Measurements from ENCODE around the gene WBP2NL. TPM values are rescaled to one million over a fixed set of nuclear protein-coding genes. Genes with fewer than 3 reads are reported as not detected.
"Not testable (repeated sequence)": the region's sequence is repeated elsewhere in the genome, so short reads cannot be mapped to it uniquely, and the experiment has no call there.

The WBP2NL gene, protein sequence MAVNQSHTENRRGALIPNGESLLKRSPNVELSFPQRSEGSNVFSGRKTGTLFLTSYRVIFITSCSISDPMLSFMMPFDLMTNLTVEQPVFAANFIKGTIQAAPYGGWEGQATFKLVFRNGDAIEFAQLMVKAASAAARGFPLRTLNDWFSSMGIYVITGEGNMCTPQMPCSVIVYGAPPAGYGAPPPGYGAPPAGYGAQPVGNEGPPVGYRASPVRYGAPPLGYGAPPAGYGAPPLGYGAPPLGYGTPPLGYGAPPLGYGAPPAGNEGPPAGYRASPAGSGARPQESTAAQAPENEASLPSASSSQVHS
- 0.61 TPM for total RNA-seq
- long read RNA-seq, partial matches to known transcripts, result 0 of 2 reads
- long read RNA-seq, other reads (novel, unspliced or antisense), result 2 of 2 reads

DNA sequence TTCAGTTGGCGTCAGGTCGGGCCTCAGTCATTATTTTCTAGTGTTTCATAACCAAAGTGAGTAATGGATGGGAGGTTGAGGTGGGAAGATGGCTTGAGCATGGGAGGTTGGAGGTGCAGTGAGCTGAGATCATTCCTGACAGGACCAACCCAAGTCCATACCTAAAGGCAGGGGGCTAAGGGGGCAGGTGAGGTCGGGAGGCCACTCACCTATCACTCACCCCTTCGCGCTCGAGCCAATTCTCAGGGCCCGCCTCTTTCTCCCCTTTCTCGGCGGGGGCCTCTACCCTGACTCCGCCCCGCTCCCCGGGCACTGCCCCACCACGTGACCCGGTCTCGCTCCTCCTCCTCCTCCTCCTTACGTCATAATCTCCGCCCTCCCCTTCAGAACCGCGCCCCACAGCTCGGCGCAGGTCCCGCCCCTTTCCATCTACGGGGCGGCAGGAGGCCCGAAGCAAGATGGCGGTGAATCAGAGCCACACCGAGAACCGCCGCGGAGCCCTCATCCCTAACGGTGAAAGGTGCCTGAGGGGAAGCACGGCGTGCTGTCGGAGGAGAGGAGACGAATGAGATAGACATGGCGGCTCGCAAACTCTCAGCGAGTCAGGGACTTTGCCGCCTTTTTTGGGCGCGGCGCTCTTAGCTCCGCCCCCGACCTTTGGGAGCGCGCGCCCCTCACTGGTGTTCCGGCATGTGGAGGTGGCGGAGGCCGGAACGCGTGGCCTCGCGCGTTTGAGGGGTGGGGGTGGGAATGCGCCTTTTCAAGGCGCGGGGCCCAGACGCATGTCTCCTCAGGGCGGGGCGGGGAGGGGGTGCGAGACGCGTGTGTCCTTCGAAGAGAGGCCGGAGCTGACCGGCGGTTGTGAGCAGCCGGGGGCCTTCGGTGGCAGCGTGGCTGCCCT, at the start of gene WBP2NL:
TSS of gene WBP2NL (plus strand) at position 428 of the 901 bp plus-strand sequence. CDS start at position 459, 31 bp downstream.
- DNase-seq (ENCODE audit: low spot score), result peak; percentile 93

DNA sequence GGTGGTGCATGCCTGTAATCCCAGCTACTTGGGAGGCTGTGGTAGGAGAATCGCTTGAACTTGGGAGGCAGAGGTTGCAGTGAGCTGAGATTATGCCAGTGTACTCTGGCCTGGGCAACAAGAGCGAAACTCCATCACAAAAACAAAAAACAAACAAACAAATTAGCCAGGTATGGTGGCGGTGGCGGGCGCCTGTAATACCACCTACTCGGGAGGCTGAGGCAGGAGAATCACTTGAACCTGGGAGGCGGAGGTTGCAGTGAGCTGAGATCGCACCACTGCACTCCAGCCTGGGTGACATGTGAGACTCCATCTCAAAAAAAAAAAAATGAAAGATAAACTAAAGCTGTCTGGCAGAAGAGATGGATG, 49.7 kb upstream of the WBP2NL start:
- DNase-seq (ENCODE audit: low spot score), result not testable (repeated sequence)

DNA sequence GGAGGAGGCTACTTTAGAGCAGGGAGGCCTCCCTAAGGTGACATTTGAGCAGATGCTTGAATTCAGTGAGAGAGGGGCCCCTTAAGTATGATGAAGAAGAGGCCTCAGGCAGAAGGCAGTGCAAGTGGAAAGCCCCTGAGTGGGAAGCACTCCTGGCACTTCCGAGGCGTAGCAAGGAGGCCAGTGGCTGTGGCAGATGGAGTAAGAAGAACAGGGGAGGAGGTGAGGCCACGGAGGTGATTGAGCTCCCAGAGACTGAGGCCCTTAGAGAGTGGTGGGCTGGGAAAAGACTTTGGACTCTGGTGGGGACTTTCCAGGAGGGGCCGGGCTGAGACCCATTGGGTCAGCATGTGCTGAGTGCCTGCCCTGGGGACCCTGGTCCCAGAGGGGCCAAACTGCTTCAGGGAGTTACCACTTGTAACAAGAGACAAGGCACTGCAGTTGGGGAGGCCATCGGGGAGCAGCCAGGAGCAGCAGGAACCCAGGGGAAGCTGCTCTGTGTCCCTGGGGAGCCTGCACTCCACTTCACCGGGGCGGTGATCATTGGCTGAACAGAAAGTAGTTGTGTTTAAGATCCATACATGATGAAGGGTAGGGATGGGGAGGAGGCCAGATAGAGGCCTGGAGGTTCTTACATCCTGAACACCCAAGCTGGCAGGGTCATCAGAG, 49.2 kb upstream of the WBP2NL start:
- DNase-seq (ENCODE audit: low spot score), result no peak

DNA sequence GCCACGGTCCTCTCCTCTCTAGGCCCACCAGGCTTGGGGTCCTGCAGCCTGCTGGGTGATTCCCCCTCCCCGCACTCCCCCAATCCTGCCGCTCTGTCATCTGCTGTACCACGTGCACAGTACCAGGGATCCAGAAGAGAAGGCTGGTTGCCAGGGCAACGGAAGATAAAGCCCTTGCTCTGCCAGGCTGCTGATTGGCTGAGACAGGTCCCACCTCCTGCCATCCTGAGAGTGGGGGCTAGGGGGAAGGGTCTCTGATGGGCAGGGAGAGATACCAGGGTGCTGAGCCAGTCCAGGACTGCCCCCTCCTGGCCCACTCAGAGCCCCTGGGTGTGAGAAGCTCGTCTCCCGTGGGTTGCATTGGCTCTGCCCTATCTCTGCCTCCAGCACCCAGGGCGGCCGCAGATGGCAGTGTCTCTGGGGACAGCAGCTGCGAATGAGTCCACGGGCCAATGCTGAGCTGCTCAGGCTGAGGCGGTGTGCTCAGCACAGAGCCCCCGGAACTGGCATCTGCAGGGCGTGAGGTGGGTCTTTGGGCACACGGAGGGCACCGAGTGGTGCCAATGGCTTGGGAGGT, 46.6 kb upstream of the WBP2NL start, which contains the start of gene SMIM45:
TSS of gene SMIM45 (plus strand) at position 253 of the 577 bp plus-strand sequence.
- DNase-seq (ENCODE audit: low spot score), result no peak

DNA sequence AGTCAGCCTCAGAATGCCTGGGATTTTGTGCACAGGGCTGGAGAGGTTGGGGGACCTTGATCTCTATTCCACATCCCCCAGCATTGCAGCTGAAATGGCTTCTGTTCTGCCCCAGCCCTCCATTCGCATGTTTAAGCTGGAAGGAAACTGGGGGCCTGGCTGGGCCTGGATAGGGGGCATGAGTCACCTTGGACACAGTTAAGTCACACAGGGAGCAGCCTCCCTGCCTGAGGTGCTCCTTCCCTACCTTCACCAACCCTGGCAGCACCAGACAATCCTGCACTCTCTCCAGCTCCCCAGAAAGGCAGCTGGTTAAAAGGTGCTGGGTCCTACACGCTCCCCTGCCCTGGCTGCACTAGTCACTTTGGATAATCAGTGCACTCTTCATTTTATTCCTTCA, 45.9 kb upstream of the WBP2NL start:
- DNase-seq (ENCODE audit: low spot score), result no peak

DNA sequence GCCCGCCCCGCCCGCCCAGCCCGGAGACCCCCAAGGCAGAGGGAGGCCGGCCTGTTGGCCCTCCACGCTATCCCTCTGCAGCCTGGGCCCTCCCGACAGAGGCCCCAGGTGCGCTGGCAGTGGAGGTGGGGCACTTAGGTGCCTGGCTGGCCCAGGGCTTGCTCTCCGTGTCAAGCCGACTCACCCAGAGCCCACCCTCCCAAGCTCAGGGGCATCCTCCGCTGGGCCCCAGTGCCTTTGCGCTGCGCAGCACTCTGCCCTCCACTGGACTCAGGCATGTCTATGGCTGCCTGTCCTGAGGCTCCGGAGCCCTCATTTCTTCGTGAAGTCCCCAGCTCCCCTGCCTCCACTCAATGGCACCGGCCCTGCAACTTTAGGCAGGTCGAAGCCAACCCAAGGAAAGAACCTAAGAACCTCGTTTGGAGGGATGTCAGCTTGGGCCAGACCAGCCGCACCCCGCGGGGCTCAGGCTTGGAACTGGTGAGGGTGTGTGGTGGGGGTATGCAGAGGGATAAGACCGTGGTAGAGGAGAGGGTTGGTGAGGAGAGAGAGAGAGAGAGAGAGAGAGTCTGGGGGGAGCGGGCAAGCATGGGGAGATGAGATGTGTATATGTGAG, 40.5 kb upstream of the WBP2NL start:
- DNase-seq (ENCODE audit: low spot score), result no peak

DNA sequence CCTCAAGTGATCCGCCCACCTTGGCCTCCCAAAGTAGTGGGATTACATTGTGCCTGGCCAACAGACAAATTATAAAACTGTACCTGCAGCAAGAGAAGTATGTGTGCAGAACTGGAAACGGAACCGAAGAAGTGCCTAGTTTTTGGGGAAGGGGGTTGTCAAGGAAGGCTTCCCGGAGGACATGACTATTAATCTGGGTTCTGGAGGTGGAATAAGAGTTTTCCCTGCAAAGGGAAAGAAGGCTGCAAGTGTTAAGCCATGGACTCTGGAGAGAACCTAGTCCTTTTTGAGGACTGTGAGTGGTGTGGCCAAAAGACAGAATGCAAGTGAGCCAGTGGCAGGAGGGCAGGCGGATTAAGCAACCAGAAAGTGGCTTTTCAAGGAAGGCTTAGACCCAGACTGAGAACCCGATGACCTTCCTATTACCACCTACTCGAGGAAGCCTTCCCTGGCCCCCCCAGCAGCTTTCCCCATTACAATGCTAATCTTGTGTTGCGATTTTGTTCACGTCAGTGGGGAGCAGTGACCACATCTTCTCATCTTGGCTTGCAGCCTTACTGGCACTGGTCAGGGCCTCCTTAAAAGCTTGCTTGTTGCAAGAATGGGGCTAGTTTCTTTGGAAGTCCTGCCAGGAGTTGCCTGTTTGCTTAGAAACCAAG, 35.0 kb upstream of the WBP2NL start:
- no peak for DNase-seq (ENCODE audit: low spot score)

DNA sequence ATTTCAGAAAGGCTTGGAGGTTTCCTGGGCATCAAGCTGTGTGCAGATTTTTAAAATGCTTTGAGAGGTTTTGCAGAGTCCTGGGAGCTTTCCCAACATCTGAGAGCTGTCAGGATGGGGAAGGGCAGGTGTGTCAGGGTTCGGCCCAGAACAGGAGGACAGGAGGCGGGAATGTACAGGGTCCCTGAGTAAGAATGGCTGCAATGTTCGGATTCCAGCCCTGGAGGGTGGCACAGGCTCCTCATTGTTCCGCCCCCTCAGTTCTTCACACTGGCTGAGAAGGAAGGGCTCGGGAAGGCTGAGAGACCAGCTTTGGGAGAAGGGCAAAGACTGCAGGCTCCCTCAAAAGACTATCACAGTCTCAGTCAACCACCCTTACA, 34.5 kb upstream of the WBP2NL start:
- DNase-seq (ENCODE audit: low spot score), result no peak

DNA sequence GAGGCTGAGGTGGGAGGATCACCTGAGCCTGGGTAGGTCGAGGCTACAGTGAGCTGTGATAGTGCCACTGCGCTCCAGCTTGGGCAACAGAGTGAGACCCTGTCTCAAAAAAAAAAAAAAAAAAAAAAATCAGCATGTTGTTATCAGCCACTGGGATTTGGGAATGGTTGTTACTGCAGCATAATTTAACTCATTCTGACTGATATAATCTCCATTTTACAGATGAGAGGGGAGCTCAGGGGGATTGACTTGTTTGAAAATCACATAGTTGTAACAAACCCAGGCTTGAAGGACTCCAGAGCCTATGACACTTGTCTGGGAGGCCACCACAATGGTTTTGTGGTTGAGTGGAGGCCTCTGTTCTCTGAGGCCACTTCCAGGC, 32.4 kb upstream of the WBP2NL start:
- DNase-seq (ENCODE audit: low spot score), result no peak

DNA sequence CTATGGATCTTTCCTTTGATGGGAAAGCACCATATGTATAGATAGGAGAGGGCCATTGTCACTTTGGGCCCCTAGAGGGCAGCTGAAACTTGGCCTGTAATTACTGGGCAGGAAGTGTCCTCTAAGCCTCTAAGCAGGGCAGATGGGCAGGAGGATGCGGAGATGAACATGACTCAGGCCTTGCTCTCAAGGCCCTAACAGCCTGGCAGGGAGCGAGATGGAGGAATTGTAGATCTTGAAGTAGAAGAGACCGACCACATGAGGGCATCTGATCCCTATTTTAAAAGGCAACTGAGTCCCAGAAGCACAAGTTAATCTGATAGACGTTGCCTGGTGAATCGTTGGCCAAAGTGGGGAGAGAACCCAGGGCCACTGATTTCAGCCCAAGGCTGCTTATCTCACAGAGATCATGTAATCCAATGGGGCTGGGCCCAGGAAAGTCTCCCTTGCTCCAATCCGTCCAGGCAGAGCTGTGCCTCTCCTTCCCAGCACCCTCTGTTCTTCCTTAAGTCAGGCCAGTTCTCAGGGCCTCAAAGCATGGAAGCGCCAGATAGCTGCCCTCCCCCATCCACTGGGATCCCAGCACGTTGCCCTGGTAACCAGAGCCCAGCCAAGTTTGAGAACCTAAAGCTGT, 31.9 kb upstream of the WBP2NL start:
- DNase-seq (ENCODE audit: low spot score), result no peak

DNA sequence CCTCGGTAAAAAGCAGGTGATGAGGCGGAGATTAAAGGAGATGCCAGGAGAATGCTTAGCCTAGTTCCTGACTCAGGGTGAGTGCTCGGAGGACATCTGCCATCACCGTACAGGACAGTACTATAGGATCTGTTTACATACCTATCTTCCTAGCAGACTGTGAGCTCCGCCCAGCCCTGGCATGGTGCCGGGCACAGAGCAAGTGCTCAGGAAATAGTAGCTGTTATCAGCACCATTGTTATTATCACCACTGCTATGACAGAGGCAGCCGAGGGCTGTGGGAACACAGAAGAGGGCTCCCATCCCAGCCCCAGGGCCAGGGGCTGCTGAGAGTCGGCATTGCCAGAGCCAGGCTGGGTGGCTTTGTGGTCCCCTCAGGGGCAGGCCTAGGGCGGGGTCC, 30.0 kb upstream of the WBP2NL start:
- DNase-seq (ENCODE audit: low spot score), result no peak

DNA sequence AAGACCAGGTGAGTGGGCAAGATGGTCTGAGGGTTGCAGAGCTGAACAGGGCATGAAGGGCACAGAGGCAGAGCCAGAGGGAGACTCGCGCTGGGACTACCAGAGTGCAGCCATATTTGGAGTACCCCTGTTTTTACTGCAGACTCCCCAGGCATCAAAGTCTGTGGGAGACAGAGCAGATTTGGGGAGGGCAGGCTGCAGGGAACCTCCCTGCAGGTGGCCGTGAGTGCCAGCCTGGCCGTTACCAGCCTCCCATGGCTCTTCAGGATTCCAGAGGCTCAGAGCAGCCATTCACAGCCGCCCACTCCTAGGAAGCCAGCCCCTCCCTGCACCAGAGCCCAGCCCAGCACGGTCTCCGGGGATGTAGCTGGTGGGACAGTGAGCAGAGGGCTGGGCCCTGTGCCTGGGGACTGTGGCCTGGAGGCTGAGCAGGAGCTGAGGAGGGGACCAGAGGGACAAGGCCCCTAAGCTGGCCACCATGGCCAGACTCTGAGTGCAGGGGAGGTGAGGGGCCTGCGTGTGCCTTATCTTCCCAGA, 29.4 kb upstream of the WBP2NL start, which contains the start of gene SEPTIN3:
TSS of gene SEPTIN3 (plus strand) at position 334 of the 537 bp plus-strand sequence. CDS start 2,050 bp downstream, outside the sequence.
- DNase-seq (ENCODE audit: low spot score), result no peak

DNA sequence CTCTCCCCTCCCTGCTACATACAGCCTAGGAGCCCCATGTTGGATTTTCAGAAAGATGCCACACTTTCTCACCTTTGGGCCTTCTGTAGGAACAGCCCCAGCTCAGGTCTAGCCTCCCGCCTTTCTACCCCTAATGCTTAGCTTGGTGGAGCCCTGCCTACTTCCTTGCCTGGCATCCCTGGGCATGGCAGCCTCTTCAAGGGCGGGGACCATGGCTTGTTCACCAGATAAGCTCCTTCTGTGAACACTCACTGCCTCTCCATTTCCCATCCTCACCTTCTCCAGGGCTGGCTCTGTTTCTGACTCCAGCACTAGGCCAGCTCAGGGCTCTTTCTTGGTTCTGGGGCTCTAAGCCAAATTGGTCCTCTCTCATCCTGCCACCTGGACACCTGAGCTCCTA, 28.0 kb upstream of the WBP2NL start:
- no peak for DNase-seq (ENCODE audit: low spot score)

DNA sequence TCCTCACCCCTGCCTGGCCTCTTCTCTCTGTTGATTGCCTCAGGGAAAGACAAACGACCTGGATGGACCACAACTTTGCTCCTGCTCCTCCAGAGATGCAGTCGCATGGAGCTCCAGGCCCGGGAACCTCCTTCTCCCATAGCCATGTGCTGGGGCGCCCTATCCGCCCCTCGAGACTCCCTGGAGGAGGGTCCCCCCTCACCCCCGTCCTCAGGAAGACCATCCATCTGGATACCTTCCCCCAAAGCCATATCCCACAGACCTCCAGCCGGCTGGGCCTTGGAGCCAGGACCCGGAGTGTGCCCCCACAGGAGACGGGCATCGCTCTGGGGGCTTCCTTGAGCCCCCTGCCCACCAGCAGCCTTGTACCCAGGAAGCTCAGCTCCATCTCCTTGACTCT, 27.2 kb upstream of the WBP2NL start:
- DNase-seq (ENCODE audit: low spot score), result no peak

DNA sequence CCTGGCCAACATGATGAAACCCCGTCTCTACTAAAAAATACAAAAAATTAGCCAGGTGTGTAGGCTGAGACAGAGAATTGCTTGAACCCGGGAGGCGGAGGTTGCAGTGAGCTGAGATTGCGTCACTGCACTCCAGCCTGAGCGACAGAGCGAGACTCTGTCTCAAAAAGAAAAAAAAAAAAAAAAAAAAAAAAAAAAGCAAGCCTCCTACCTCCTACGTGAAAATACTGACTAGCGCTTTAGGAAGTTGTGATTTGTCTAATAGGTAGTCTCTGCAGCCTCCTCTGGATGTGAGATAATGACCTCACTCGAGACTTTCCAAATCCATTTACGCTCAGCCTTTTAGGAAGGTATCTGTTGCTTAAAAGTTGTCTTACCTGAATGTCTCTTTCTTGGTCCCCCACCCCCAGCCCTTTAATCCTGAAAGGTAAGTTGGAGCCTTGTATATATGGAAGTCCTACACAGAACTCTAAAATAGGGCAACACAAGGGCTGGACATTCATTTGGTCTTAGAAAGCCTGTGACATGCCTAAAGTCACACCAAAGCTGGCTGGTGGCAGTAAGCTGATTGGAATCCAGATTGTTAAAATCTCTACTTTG, 23.8 kb upstream of the WBP2NL start:
- DNase-seq (ENCODE audit: low spot score), result no peak

DNA sequence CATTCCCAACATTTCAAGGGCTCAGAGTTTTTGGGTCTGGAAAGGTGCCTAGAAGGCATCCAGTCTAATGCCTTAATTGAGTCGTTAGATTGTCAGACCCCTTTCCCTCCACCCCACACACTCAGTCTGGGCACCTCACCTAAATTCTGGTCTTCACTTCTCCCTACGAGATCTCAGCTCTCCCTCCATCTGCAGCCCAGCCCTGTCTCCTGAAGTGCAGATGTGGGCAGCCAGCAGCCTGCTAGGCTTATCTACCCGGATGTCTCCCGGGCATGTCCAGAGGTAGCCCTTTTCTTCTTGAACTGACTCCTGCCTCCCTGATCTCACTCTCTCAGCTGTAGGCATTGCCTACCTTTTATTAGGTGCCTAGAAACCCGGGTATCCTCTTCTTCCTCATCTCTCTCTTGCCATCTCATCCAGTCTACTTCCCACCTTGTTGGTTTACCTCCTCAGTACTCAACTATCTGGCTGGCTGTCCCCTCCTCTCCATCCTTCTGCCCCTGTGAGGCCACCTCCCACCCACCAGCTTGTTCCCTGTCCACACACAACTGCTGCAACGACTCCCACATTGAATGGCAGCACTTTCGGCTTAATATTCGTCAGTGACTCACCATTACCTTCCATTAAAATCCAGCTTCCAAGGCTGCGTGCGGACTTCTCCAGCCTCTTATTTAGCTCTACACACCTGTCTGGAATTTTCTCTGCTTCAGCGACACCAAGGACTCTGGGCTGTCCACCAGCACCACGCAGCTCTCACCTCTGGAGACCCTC, 23.1 kb upstream of the WBP2NL start:
- no peak for DNase-seq (ENCODE audit: low spot score)

DNA sequence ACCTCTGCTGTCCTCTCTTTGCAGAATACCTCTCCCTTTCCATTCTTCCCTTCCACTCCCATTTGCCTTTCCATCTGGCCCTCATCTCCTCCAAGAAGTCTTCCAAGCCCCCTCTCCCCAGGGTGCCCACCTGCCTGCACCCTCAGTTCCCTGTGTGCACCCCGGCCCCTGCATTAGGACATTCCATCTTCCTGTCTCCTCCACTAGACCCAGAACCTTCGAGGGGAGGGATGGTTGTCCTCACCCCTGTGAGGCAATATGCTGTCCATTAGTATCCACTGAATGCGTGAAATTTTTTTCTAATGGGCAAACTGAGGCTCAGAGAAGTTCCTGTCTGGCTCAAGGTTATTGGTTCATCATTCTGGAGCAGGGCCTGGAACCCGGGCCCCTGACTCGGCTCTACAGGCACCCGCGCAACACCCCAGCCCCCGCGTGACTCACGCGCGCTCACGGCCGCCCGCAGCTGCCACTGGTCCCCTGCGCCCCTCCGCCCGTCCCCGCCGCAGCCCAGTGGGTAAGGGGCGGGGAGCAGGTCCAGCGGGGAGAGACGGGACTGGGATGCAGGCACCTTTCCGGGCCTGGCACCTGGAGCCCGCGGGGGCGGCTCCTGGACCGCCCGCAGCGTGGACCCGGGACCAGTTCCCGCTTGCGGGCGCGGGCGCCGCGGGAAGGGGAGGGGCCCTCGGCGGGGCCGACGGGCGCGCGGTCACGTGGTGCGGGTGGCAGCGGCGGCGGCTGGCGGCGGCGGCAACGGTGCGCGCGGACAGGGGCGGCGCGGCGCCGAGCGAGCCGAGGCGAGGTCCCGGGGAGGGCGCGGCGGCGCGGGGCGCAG, 22.3 kb upstream of the WBP2NL start:
- no peak for DNase-seq (ENCODE audit: low spot score)

Data from mesenteric fat pad (tissue), 1 donor.